Pericardium fibroblast (primary cell): Measurements from ENCODE around the gene PGM5. TPM values are rescaled to one million over a fixed set of nuclear protein-coding genes. Genes with fewer than 3 reads are reported as not detected.

Experiments
- total RNA-seq: library from RNA; depleted of rRNA; stranded (reverse); fragments of >200 nt; gene quantifications from 2 replicates; pipeline ENCODE4 v1.2.3, GENCODE V29; 2015

Gene PGM5
- 1.4 and 6.3 TPM in 2 replicates for total RNA-seq

DNA sequence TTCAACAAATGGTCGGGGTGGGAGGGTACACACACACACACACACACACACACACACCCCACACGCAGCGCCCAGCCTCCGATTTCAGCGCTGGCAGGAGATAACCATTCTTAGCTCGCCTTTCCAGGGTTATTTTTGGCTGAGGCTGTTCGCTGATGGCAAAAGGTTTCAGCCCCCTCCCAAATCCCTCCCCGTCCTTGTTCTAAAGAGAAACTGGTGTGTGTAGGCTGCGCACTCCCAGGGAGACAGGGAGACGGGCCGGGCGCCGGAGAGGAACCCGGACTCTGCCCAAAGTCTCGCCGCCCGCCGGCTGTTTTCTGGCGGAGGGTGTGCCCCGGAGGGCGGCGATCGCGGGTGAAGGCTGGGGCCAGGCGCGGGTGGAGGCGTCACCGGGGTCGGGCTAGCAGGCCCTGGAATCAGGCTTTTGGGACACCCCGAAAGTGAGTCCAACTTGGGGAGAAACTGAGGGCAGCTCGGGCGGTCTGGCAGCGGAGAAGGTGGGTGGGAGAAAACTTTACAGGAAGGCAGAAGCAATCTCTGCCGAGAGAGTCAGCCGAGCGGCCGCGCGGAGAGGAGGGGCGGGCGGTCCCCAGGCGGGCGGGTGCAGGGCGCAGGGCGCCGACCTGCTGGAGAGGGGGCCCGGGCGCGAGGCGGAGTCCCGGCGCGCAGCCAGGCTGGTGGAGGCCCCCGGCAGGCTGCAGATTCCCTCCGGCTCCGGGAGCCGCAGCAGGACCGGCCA, at the start of gene PGM5:
PGM5 (plus strand) TSS at position 232 of the 739 bp plus-strand sequence. CDS start 517 bp downstream, outside the sequence.

DNA sequence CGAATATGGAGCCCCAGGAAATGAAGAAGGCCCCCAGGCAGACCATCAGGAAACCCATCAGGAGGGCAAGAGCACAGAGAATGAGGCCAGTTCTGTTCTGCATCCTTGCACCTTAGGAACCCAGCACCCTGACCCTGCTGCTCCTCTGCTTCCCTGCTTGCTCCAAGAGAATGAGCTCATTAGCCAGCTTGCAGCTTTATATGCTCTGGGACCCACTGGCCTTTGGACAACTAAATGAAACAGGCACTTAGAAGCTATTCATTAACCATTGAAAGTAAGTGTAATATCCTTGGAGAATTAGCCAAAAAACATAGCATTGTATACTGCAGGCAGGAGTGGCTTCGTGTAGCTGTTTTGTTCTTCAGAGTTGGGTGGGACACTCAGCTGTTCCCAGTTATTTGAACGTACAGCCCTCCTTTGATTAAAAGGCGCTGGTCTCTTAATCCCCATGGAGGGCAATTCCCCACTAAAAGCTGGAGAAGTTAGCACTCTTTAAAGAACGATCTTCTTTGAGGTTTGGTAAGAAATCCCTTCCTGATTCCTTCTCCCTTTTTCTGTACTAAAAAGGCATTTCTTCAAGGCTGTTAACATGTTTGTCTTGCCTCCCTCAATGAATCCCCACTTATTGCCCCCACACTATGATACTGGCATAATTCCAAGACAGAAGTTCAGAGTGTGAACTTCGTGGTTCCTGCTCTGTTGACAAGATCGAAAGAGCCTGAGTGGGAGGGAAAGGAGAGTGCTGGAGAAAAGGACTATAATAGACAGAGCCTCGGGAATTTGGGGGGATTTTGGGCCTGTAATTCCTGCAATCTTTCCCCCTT, 184.5 kb downstream of the PGM5 start, which contains the start of gene TMEM252:
TMEM252 (minus strand) TSS at position 172 of the 824 bp plus-strand sequence; CDS start at position 103, 69 bp downstream.

Other genes starting within 250 kb of the PGM5 start
- 6.0 and 6.6 TPM in 2 replicates for gene ZNG1C, start 114.6 kb upstream of the PGM5 start, total RNA-seq
- gene FOXD4L3, start 53.7 kb upstream of the PGM5 start, total RNA-seq = not detected in 2 replicates
- gene TMEM252, start 184.3 kb downstream of the PGM5 start, total RNA-seq = not detected in 2 replicates